Sigmoid colon (tissue), 4 donors: ENCODE data around the gene RAX2.
"Not testable (repeated sequence)": the region's sequence is repeated elsewhere in the genome, so short reads cannot be mapped to it uniquely, and the experiment has no call there.

Experiments
- EP300 ChIP-seq, 4 donors: sonication (generic); formaldehyde crosslinking; IDR thresholded peaks; one replicate each; pipeline ENCODE4 v1.6.1; 2017; ENCODE audit warnings: antibody characterized with exemption in 4 of 4
- POLR2AphosphoS5 ChIP-seq, 4 donors: sonication (generic); formaldehyde crosslinking; IDR thresholded peaks; one replicate each; pipeline ENCODE4 v1.6.1; 2017; ENCODE audit warnings: antibody characterized with exemption in 4 of 4
- TF ChIP-seq, protein P1 (sequence below), 4 experiments: fragments of 450-650 bp in 3 of 4; fragments of 200-600 bp in 1 of 4; IDR thresholded peaks; one replicate each; pipeline ENCODE4 v1.5.1; 2016 to 2019; ENCODE audit warnings: antibody characterized with exemption in 4 of 4, mild to moderate bottlenecking in 3 of 4, moderate library complexity in 2 of 4

DNA sequence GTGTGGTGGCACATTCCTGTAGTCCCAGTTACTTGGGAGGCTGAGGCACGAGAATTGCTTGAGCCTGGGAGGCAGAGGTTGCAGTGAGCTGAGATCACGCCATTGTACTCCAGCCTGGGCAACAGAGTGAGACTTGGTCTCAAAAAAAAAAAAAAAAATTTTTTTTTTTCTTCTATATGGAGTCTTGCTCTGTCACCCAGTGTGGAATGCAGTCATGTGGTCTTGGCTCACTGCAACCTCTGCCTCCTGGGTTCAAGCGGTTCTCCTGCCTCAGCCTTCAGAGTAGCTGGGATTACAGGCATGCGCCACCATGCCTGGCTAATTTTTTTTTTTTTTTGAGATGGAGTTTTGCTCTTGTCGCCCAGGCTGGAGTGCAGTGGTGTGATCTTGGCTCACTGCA, 6.3 kb downstream of the RAX2 start:
- TF ChIP-seq, protein P1, sequence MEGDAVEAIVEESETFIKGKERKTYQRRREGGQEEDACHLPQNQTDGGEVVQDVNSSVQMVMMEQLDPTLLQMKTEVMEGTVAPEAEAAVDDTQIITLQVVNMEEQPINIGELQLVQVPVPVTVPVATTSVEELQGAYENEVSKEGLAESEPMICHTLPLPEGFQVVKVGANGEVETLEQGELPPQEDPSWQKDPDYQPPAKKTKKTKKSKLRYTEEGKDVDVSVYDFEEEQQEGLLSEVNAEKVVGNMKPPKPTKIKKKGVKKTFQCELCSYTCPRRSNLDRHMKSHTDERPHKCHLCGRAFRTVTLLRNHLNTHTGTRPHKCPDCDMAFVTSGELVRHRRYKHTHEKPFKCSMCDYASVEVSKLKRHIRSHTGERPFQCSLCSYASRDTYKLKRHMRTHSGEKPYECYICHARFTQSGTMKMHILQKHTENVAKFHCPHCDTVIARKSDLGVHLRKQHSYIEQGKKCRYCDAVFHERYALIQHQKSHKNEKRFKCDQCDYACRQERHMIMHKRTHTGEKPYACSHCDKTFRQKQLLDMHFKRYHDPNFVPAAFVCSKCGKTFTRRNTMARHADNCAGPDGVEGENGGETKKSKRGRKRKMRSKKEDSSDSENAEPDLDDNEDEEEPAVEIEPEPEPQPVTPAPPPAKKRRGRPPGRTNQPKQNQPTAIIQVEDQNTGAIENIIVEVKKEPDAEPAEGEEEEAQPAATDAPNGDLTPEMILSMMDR (IDR thresholded peaks at IDR 0.05), result not testable (repeated sequence)
- not testable (repeated sequence) for TF ChIP-seq POLR2AphosphoS5, EP300 (IDR thresholded peaks at IDR 0.05)
